MM.1S (cell line): ENCODE measurements around the gene GINS2.

Source experiments
- DNase-seq: peaks from one replicate; pipeline ENCODE4 v3.0.0-alpha.2; 2015
- H2AFZ ChIP-seq: fragments of 300-600 bp; sonication (generic); 2 replicates; pipeline ENCODE4 v1.6.0; 2016; ENCODE audit warnings: antibody characterized with exemption, low read length
- H3F3A ChIP-seq: fragments of 300-600 bp; sonication (generic); 2 replicates; pipeline ENCODE4 v1.6.1; 2016; ENCODE audit warnings: mild to moderate bottlenecking, antibody characterized with exemption, low read length, moderate library complexity, mixed read lengths; ENCODE audit not compliant: insufficient read depth
- H3K27ac ChIP-seq: fragments of 300-600 bp; sonication (generic); 2 replicates; pipeline ENCODE4 v1.5.1; 2016; ENCODE audit warnings: mild to moderate bottlenecking, low read length
- H3K27me3 ChIP-seq: fragments of 300-600 bp; sonication (generic); replicated peaks from 2 replicates; pipeline ENCODE4 v1.6.0; 2016; ENCODE audit warnings: low read length; ENCODE audit not compliant: insufficient read depth
- H3K36me3 ChIP-seq: fragments of 300-600 bp; sonication (generic); replicated peaks from 2 replicates; pipeline ENCODE4 v1.6.1; 2016; ENCODE audit warnings: mild to moderate bottlenecking, low read length, mixed read lengths; ENCODE audit not compliant: insufficient read depth
- H3K4me1 ChIP-seq: fragments of 300-600 bp; sonication (generic); 2 replicates; pipeline ENCODE4 v1.6.1; 2016; ENCODE audit warnings: low read length, mixed read lengths
- H3K4me2 ChIP-seq: fragments of 300-600 bp; sonication (generic); 2 replicates; pipeline ENCODE4 v1.6.0; 2016; ENCODE audit warnings: low read depth, low read length
- H3K4me3 ChIP-seq: fragments of 300-600 bp; sonication (generic); 2 replicates; pipeline ENCODE4 v1.5.1; 2016; ENCODE audit warnings: low read length, mixed read lengths
- H3K79me2 ChIP-seq: fragments of 300-600 bp; sonication (generic); 2 replicates; pipeline ENCODE4 v1.6.1; 2016; ENCODE audit warnings: mixed run types, low read length, mixed read lengths
- H3K9ac ChIP-seq: fragments of 300-600 bp; sonication (generic); 2 replicates; pipeline ENCODE4 v1.6.1; 2016; ENCODE audit warnings: low read length, mixed read lengths
- H3K9me2 ChIP-seq: fragments of 300-600 bp; sonication (generic); replicated peaks from 2 replicates; pipeline ENCODE4 v1.6.1; 2016; ENCODE audit warnings: mild to moderate bottlenecking, low read length, mixed read lengths; ENCODE audit not compliant: insufficient read depth
- H3K9me3 ChIP-seq: fragments of 300-600 bp; sonication (generic); replicated peaks from 2 replicates; pipeline ENCODE4 v1.6.1; 2016; ENCODE audit warnings: mild to moderate bottlenecking, low read length, mixed read lengths; ENCODE audit not compliant: insufficient read depth
- H4K20me1 ChIP-seq: fragments of 300-600 bp; sonication (generic); 2 replicates; pipeline ENCODE4 v1.6.1; 2016; ENCODE audit warnings: mild to moderate bottlenecking, low read length, moderate library complexity, mixed read lengths; ENCODE audit not compliant: insufficient read depth
- CTCF ChIP-seq: fragments of 300-600 bp; sonication (generic); IDR thresholded peaks from 2 replicates; pipeline ENCODE4 v1.5.1; 2016; ENCODE audit warnings: antibody characterized with exemption, low read length, mixed read lengths
- EZH2 ChIP-seq: fragments of 300-600 bp; sonication (generic); optimal IDR thresholded peaks from 2 replicates; pipeline ENCODE3; 2017; ENCODE audit warnings: low read depth, mild to moderate bottlenecking, antibody characterized with exemption, low read length, mixed read lengths
- EZH2phosphoT487 ChIP-seq: fragments of 300-600 bp; sonication (generic); IDR thresholded peaks from 2 replicates; pipeline ENCODE4 v1.6.1; 2018; ENCODE audit warnings: antibody characterized with exemption, low read length

The GINS2 gene

GRCh38 chr16:85644093-85644712 lies 44.6 kb downstream of the GINS2 start:
- Histone ChIP-seq H4K20me1 (no peaks in the 10 kb centered on the region), H3K79me2 (no peaks in the 10 kb centered on the region)

GRCh38 chr16:85643631-85644030 lies 45.1 kb downstream of the GINS2 start:
- DNase-seq, result no peak
- Histone ChIP-seq H3K79me2 (no peaks in the 10 kb centered on the region), H3K27ac (no peak overlapping the region), H3K27me3 (no peaks in the 10 kb centered on the region), H2AFZ (no peak overlapping the region), H3K4me1 (no peaks in the 10 kb centered on the region), H4K20me1 (no peaks in the 10 kb centered on the region), H3K9me3 (no peaks in the 10 kb centered on the region), H3K9me2 (no peaks in the 10 kb centered on the region), H3K9ac (no peak overlapping the region), H3K4me3 (no peak overlapping the region), H3K36me3 (no peaks in the 10 kb centered on the region), H3K4me2 (no peak overlapping the region), H3F3A (no peaks in the 10 kb centered on the region)
- TF ChIP-seq EZH2phosphoT487 (no peak), EZH2 (no peak), CTCF (no peak)

More at GRCh38 chr16:85644093-85644712, 44.6 kb downstream of the GINS2 start:
- no peak overlapping the region for H3K9ac ChIP-seq
- no peaks in the 10 kb centered on the region for H3K4me1 ChIP-seq
- no peaks in the 10 kb centered on the region for H3K36me3 ChIP-seq
- H3K27ac ChIP-seq, result no peak overlapping the region
- H3K4me3 ChIP-seq, result no peak overlapping the region
- H3F3A ChIP-seq, result no peaks in the 10 kb centered on the region
- no peaks in the 10 kb centered on the region for H3K9me2 ChIP-seq
- no peak for TF ChIP-seq EZH2
- no peak for TF ChIP-seq EZH2phosphoT487
- TF ChIP-seq CTCF, result no peak
- H3K9me3 ChIP-seq, result no peaks in the 10 kb centered on the region
- no peak overlapping the region for H3K4me2 ChIP-seq
- DNase-seq, result no peak
- H3K27me3 ChIP-seq, result no peaks in the 10 kb centered on the region
- H2AFZ ChIP-seq, result no peak overlapping the region

- TF ChIP-seq EZH2phosphoT487, result no peak
- TF ChIP-seq EZH2, result no peak
- no peak for TF ChIP-seq CTCF
- H3F3A ChIP-seq, result no peaks in the 10 kb centered on the region
- no peaks in the 10 kb centered on the region for H3K9me3 ChIP-seq
- no peak for DNase-seq
- H3K9ac ChIP-seq, result no peak overlapping the region
- H3K79me2 ChIP-seq, result no peaks in the 10 kb centered on the region
- no peak overlapping the region for H3K4me3 ChIP-seq
- H3K36me3 ChIP-seq, result no peaks in the 10 kb centered on the region
- no peaks in the 10 kb centered on the region for H3K4me1 ChIP-seq
- no peaks in the 10 kb centered on the region for H3K9me2 ChIP-seq
- no peaks in the 10 kb centered on the region for H3K27me3 ChIP-seq
- H4K20me1 ChIP-seq, result no peaks in the 10 kb centered on the region
- H2AFZ ChIP-seq, result no peak overlapping the region
- H3K27ac ChIP-seq, result no peak overlapping the region
- H3K4me2 ChIP-seq, result no peak overlapping the region
Observed at GRCh38 chr16:85642762-85643358, 45.9 kb downstream of the GINS2 start.
